CD8-positive, alpha-beta memory T cell (primary cell): ENCODE measurements around the gene ADGRG2. TPM values are rescaled to one million over a fixed set of nuclear protein-coding genes. Genes with fewer than 3 reads are reported as not detected.
"Not testable (repeated sequence)": the region's sequence is repeated elsewhere in the genome, so short reads cannot be mapped to it uniquely, and the experiment has no call there.

Source experiments
- CTCF ChIA-PET: fragments of 350-600 bp; sonication (Branson Sonifier 250); formaldehyde crosslinking; loops from one replicate; lab custom pipeline; 2021; ENCODE audit warnings: antibody characterized with exemption; lab: Charles Lee
- POLR2A ChIA-PET: fragments of 350-600 bp; sonication (Branson Sonifier 250); formaldehyde crosslinking; loops from one replicate; lab custom pipeline; 2021; ENCODE audit warnings: antibody characterized with exemption; lab: Charles Lee
- DNase-seq, 5 donors: peaks; one replicate each; pipeline versions ENCODE4 v3.0.0 to v3.0.0-alpha.2; 2020 to 2022; ENCODE audit warnings: mixed read lengths in 1 of 5
- H3K27ac ChIP-seq: one replicate; pipeline ENCODE4 v1.7.0; 2013; ENCODE audit warnings: low read depth, mild to moderate bottlenecking, low read length, moderate library complexity
- H3K27me3 ChIP-seq: 2 replicates; pipeline ENCODE4 v1.7.0; 2013; ENCODE audit warnings: low read length, mild to moderate bottlenecking; ENCODE audit not compliant: insufficient read depth, poor library complexity, severe bottlenecking
- H3K36me3 ChIP-seq: 2 replicates; pipeline ENCODE4 v1.7.0; 2013; ENCODE audit warnings: mild to moderate bottlenecking, low read length, moderate library complexity; ENCODE audit not compliant: insufficient read depth
- H3K4me1 ChIP-seq: 2 replicates; pipeline ENCODE4 v1.7.0; 2013; ENCODE audit warnings: mild to moderate bottlenecking, low read length, moderate library complexity; ENCODE audit not compliant: insufficient read depth
- H3K4me3 ChIP-seq: 2 replicates; pipeline ENCODE4 v1.7.0; 2013; ENCODE audit warnings: mild to moderate bottlenecking, low read length
- H3K9me3 ChIP-seq: 2 replicates; pipeline ENCODE4 v1.7.0; 2013; ENCODE audit warnings: mild to moderate bottlenecking, low read length
- H3K27ac Mint-ChIP-seq, 8 donors: one replicate each; pipeline ENCODE4 v1.8.0; 2020 to 2021; ENCODE audit warnings: mixed read lengths in 8 of 8, mild to moderate bottlenecking in 6 of 8, inconsistent platforms in 3 of 8, moderate library complexity in 3 of 8
- H3K27me3 Mint-ChIP-seq, 2 donors: one replicate each; pipeline ENCODE4 v1.8.0; 2020 to 2021; ENCODE audit warnings: mixed read lengths in 2 of 2, mild to moderate bottlenecking in 1 of 2, moderate library complexity in 1 of 2
- H3K36me3 Mint-ChIP-seq, 3 donors: one replicate each; pipeline ENCODE4 v1.8.0; 2020 to 2021; ENCODE audit warnings: mixed read lengths in 3 of 3, inconsistent platforms in 1 of 3, mild to moderate bottlenecking in 1 of 3
- H3K4me1 Mint-ChIP-seq, 3 donors: one replicate each; pipeline ENCODE4 v1.8.0; 2020 to 2021; ENCODE audit warnings: mixed read lengths in 3 of 3, inconsistent platforms in 1 of 3, mild to moderate bottlenecking in 1 of 3
- H3K4me3 Mint-ChIP-seq, 7 donors: one replicate each; pipeline ENCODE4 v1.8.0; 2020 to 2021; ENCODE audit warnings: mixed read lengths in 7 of 7, mild to moderate bottlenecking in 6 of 7, moderate library complexity in 4 of 7, inconsistent platforms in 2 of 7
- H3K9me3 Mint-ChIP-seq, 5 donors: one replicate each; pipeline ENCODE4 v1.8.0; 2020 to 2022; ENCODE audit warnings: mixed read lengths in 5 of 5, mild to moderate bottlenecking in 3 of 5, moderate library complexity in 2 of 5, inconsistent platforms in 1 of 5
- polyA plus RNA-seq: library from polyadenylated mRNA; unstranded; fragments of 300-500 nt; fragmentation: Illumina TruSeq; gene quantifications from one replicate; pipeline ENCODE4 v1.2.3, GENCODE V29; 2021
- total RNA-seq, 2 experiments: library from RNA; stranded (reverse); gene quantifications; one replicate each; pipeline ENCODE4 v1.2.3, GENCODE V29; 2021

ADGRG2 gene
- total and polyA plus RNA-seq, 3 experiments from 2014 or later = 0.05 TPM; not detected in 2

GRCh38 chrX:19019996-19020395 lies 102.3 kb downstream of the ADGRG2 start:
- Histone ChIP-seq H3K27ac (no peak overlapping the region), H3K4me1 (no peaks in the 10 kb centered on the region), H3K4me3 (no peak overlapping the region), H3K27me3 (no peaks in the 10 kb centered on the region), H3K9me3 (no peaks in the 10 kb centered on the region), H3K36me3 (no peaks in the 10 kb centered on the region)
- H3K27ac Mint-ChIP-seq = no peak overlapping the region
- no peaks in the 10 kb centered on the region for H3K4me1 Mint-ChIP-seq
- POLR2A ChIA-PET = no interaction called here
- CTCF ChIA-PET = no interaction called here
- peaks cover 0 to 4% of the 10 kb centered on the region in 2 donors for H3K27me3 Mint-ChIP-seq
- no peak overlapping the region for H3K4me3 Mint-ChIP-seq
- DNase-seq = no peak
- H3K36me3 Mint-ChIP-seq = peaks cover 0 to 3% (median 0%) of the 10 kb centered on the region in 3 donors
- H3K9me3 Mint-ChIP-seq = no peaks in the 10 kb centered on the region

DNA sequence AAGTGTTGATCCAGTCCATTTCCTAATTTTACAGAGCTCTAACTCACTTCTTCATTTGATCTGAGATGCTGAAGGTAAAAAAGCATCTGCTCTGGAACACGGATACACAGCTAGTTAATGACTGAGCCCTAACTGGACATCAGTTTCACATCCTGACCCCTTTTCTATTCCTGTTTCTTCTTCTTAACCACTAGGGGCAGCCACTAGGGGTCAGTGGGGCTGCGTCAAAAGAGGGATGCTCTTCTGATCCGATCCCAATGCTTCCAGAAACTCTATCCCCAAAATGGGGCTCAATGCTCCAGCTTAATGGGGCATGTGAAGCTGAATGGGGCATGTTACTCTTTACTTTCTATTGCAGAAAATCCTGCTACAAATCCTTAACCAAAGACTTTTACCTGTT lies 105.0 kb downstream of the ADGRG2 start:
- H3K9me3 Mint-ChIP-seq = no peaks in the 10 kb centered on the region
- no peak overlapping the region for H3K27ac Mint-ChIP-seq
- peaks cover 0 to 3% (median 0%) of the 10 kb centered on the region in 3 donors for H3K36me3 Mint-ChIP-seq
- no peaks in the 10 kb centered on the region for H3K4me1 Mint-ChIP-seq
- no peaks in the 10 kb centered on the region for H3K9me3 ChIP-seq
- H3K27me3 Mint-ChIP-seq = no peaks in the 10 kb centered on the region
- no peaks in the 10 kb centered on the region for H3K4me1 ChIP-seq
- POLR2A ChIA-PET = no interaction called here
- DNase-seq = no peak
- CTCF ChIA-PET = no interaction called here
- no peak overlapping the region for H3K4me3 ChIP-seq
- no peaks in the 10 kb centered on the region for H3K27me3 ChIP-seq
- no peak overlapping the region for H3K4me3 Mint-ChIP-seq
- H3K36me3 ChIP-seq = no peaks in the 10 kb centered on the region
- no peak overlapping the region for H3K27ac ChIP-seq

GRCh38 chrX:19016614-19017013 lies 105.7 kb downstream of the ADGRG2 start:
- POLR2A ChIA-PET, H3K36me3 Mint-ChIP-seq, CTCF ChIA-PET, H3K36me3 ChIP-seq, H3K4me3 Mint-ChIP-seq, H3K4me3 ChIP-seq, H3K27me3 Mint-ChIP-seq, H3K9me3 Mint-ChIP-seq, DNase-seq, H3K4me1 Mint-ChIP-seq, H3K9me3 ChIP-seq, H3K27ac Mint-ChIP-seq, H3K27me3 ChIP-seq, H3K27ac ChIP-seq, H3K4me1 ChIP-seq: not testable (repeated sequence)

- DNase-seq = no peak
- no peaks in the 10 kb centered on the region for H3K4me1 ChIP-seq
- POLR2A ChIA-PET = no interaction called here
Measured at GRCh38 chrX:19007868-19008267, 114.4 kb downstream of the ADGRG2 start.

GRCh38 chrX:19007011-19007410 lies 115.3 kb downstream of the ADGRG2 start:
- no peaks in the 10 kb centered on the region for H3K4me1 ChIP-seq
- no peak overlapping the region for H3K4me3 ChIP-seq
- Mint-ChIP-seq H3K4me3 (no peak overlapping the region), H3K9me3 (peaks cover 0 to 3% (median 0%) of the 10 kb centered on the region in 5 donors), H3K4me1 (no peaks in the 10 kb centered on the region), H3K27ac (no peak overlapping the region), H3K36me3 (peaks cover 0 to 3% (median 2%) of the 10 kb centered on the region in 3 donors), H3K27me3 (no peaks in the 10 kb centered on the region)
- H3K36me3 ChIP-seq = no peaks in the 10 kb centered on the region
- CTCF ChIA-PET = no interaction called here
- POLR2A ChIA-PET = no interaction called here
- H3K9me3 ChIP-seq = no peaks in the 10 kb centered on the region
- DNase-seq = no peak
- H3K27me3 ChIP-seq = no peaks in the 10 kb centered on the region
- H3K27ac ChIP-seq = no peak overlapping the region

More at GRCh38 chrX:19007868-19008267, 114.4 kb downstream of the ADGRG2 start:
- no peaks in the 10 kb centered on the region for H3K27me3 ChIP-seq
- Mint-ChIP-seq H3K36me3 (peaks cover 0 to 3% (median 2%) of the 10 kb centered on the region in 3 donors), H3K27me3 (no peaks in the 10 kb centered on the region), H3K27ac (no peak overlapping the region), H3K9me3 (peaks cover 0 to 3% (median 0%) of the 10 kb centered on the region in 5 donors), H3K4me1 (no peaks in the 10 kb centered on the region), H3K4me3 (no peak overlapping the region)
- no peak overlapping the region for H3K4me3 ChIP-seq
- CTCF ChIA-PET = no interaction called here
- H3K36me3 ChIP-seq = no peaks in the 10 kb centered on the region
- H3K27ac ChIP-seq = no peak overlapping the region
- no peaks in the 10 kb centered on the region for H3K9me3 ChIP-seq

DNA sequence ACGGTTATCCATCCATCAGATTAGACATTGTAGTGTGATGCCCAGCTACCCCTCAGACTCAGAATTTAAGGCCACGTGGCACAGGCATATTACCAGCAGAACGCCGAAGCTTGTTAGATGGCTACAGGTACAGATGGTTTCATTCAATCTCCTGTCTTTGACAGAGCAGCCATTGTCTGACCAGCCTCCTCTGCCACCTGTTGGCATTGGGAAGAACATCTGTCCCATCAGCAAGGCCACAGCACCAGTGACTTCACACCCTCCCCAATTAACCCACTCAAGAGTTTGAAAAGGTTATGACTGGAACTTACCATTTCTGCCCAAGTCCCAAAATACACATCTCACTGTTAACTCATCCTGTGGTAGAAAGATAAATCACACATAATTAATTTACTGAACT lies 116.4 kb downstream of the ADGRG2 start:
- no peak for DNase-seq
- H3K4me3 ChIP-seq = no peak overlapping the region
- H3K27ac Mint-ChIP-seq = no peak overlapping the region
- no peaks in the 10 kb centered on the region for H3K27me3 Mint-ChIP-seq
- H3K9me3 Mint-ChIP-seq = no peaks in the 10 kb centered on the region
- H3K36me3 Mint-ChIP-seq = peaks cover 0 to 3% (median 2%) of the 10 kb centered on the region in 3 donors
- no peaks in the 10 kb centered on the region for H3K4me1 ChIP-seq
- H3K9me3 ChIP-seq = no peaks in the 10 kb centered on the region
- no peaks in the 10 kb centered on the region for H3K36me3 ChIP-seq
- no peaks in the 10 kb centered on the region for H3K27me3 ChIP-seq
- H3K4me1 Mint-ChIP-seq = no peaks in the 10 kb centered on the region
- ChIA-PET POLR2A (interaction anchor here (0.5 kb wide), 1 partner anchor 850 kb away, joined by 3 read pairs; no protein-coding TSS in a partner anchor), CTCF (no interaction called here)
- no peak overlapping the region for H3K4me3 Mint-ChIP-seq
- H3K27ac ChIP-seq = no peak overlapping the region

GRCh38 chrX:19003756-19004155 lies 118.5 kb downstream of the ADGRG2 start:
- no peaks in the 10 kb centered on the region for H3K36me3 ChIP-seq
- no peaks in the 10 kb centered on the region for H3K27me3 Mint-ChIP-seq
- ChIA-PET POLR2A (no interaction called here), CTCF (no interaction called here)
- DNase-seq = no peak
- H3K36me3 Mint-ChIP-seq = no peaks in the 10 kb centered on the region
- no peaks in the 10 kb centered on the region for H3K9me3 Mint-ChIP-seq
- H3K27me3 ChIP-seq = no peaks in the 10 kb centered on the region
- H3K27ac ChIP-seq = no peak overlapping the region
- H3K4me3 ChIP-seq = no peak overlapping the region
- H3K9me3 ChIP-seq = no peaks in the 10 kb centered on the region
- H3K4me3 Mint-ChIP-seq = no peak overlapping the region
- no peaks in the 10 kb centered on the region for H3K4me1 ChIP-seq
- no peak overlapping the region for H3K27ac Mint-ChIP-seq
- H3K4me1 Mint-ChIP-seq = no peaks in the 10 kb centered on the region

- no peak overlapping the region for H3K27ac ChIP-seq
- no peak overlapping the region for H3K4me3 ChIP-seq
- H3K27ac Mint-ChIP-seq = no peak overlapping the region
- POLR2A ChIA-PET = no interaction called here
- H3K9me3 ChIP-seq = no peaks in the 10 kb centered on the region
- DNase-seq = no peak
- CTCF ChIA-PET = no interaction called here
- no peaks in the 10 kb centered on the region for H3K36me3 ChIP-seq
- H3K4me3 Mint-ChIP-seq = no peak overlapping the region
- H3K36me3 Mint-ChIP-seq = no peaks in the 10 kb centered on the region
- no peaks in the 10 kb centered on the region for H3K27me3 ChIP-seq
- no peaks in the 10 kb centered on the region for H3K9me3 Mint-ChIP-seq
- H3K27me3 Mint-ChIP-seq = no peaks in the 10 kb centered on the region
- H3K4me1 ChIP-seq = no peaks in the 10 kb centered on the region
- no peaks in the 10 kb centered on the region for H3K4me1 Mint-ChIP-seq
Measured at GRCh38 chrX:18998653-18999052, 123.6 kb downstream of the ADGRG2 start.

GRCh38 chrX:18997916-18998315 lies 124.4 kb downstream of the ADGRG2 start:
- no peak for DNase-seq
- POLR2A ChIA-PET = no interaction called here
- Mint-ChIP-seq H3K9me3 (no peaks in the 10 kb centered on the region), H3K27ac (no peak overlapping the region), H3K36me3 (no peaks in the 10 kb centered on the region), H3K4me3 (no peak overlapping the region), H3K4me1 (no peaks in the 10 kb centered on the region), H3K27me3 (no peaks in the 10 kb centered on the region)
- Histone ChIP-seq H3K4me3 (no peak overlapping the region), H3K9me3 (no peaks in the 10 kb centered on the region), H3K27me3 (no peaks in the 10 kb centered on the region), H3K4me1 (no peaks in the 10 kb centered on the region), H3K36me3 (no peaks in the 10 kb centered on the region), H3K27ac (no peak overlapping the region)
- CTCF ChIA-PET = no interaction called here
